ENCODE results near the gene ZNF304. TPM values are rescaled to one million over a fixed set of nuclear protein-coding genes. Genes with fewer than 3 reads are reported as not detected.

The ZNF304 gene
- total and polyA plus RNA-seq, 2 of the 4 experiments (the other 2 are of a cell fraction) = 3.9 to 16.1 TPM

DNA sequence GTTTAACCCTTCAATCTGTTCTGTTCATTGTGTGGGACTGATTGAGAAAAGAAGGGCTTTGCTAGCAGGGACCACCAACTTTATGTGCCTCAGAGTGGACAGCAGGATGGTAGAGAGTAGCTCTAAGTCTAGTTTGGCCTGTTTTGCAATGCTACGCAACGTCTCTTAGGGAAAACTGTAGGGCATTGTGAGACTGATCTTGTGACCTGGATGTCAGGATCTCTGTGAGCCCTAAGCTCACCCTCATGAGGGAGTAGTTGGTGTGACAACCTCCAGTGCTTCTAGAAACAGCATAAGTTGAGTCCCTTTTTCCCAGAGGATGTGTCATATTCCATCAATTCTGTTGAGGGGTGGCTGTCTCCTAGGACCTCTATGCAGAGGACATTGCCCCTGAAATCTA, 40.3 kb upstream of the ZNF304 start:
- H3K18ac ChIP-seq (ENCODE audit: low read depth, low read length) = no peak overlapping the region
- no peaks in the 10 kb centered on the region for H3K79me1 ChIP-seq (ENCODE audit: low read depth in 1 of 2, low read length in 2 of 2)
- H3K4me1 ChIP-seq (ENCODE audit: control insufficient read depth, insufficient read depth, low read length) = no peaks in the 10 kb centered on the region
- H2BK15ac ChIP-seq (ENCODE audit: low read depth, low read length) = no peak overlapping the region
- no peak overlapping the region for H4K8ac ChIP-seq (ENCODE audit: low read depth in 2 of 2, low read length in 2 of 2)
- H3K4me2 ChIP-seq (ENCODE audit: low read depth, low read length) = no peak overlapping the region
- H3K23ac ChIP-seq (ENCODE audit: low read depth, low read length) = no peak overlapping the region
- H2BK5ac ChIP-seq (ENCODE audit: low read depth, low read length, poor library complexity, severe bottlenecking) = no peak overlapping the region
- no peak overlapping the region for H2BK20ac ChIP-seq (ENCODE audit: low read depth, low read length)
- peaks cover 2% of the 10 kb centered on the region for H3K9me3 ChIP-seq (ENCODE audit: control insufficient read depth, insufficient read depth, low read length)
- H4K91ac ChIP-seq (ENCODE audit: insufficient read depth, low read depth, low read length) = no peak overlapping the region
- no TSS peak for BruUV-seq (replicated peaks)
- DNase-seq = no peak
- H4K5ac ChIP-seq (ENCODE audit: low read depth, low read length) = no peak overlapping the region
- ChIA-PET CTCF (no interaction called here), POLR2A (ENCODE audit: unreplicated experiment) (no interaction called here)
- H3K56ac ChIP-seq (ENCODE audit: extremely low read depth, insufficient read depth, low read length) = no peak overlapping the region
- peaks cover 2% of the 10 kb centered on the region for H3K27me3 ChIP-seq (ENCODE audit: control insufficient read depth, insufficient read depth, low read length)
- in situ Hi-C loops (cut with MboI; ENCODE audit: low sequenced_read_pairs) (no loop called here), dilution Hi-C loops (cut with HindIII; ENCODE audit: low sequenced_read_pairs, unreplicated experiment) (no loop called here), intact Hi-C loops (cut with micrococcal nuclease) (no loop called here)
- H2AFZ ChIP-seq (replicated peaks; ENCODE audit: low read length, poor library complexity) = no peak overlapping the region
- H3K9ac ChIP-seq (ENCODE audit: low read depth, low read length) = no peak overlapping the region
- H3K4ac ChIP-seq (ENCODE audit: low read depth, low read length) = no peak overlapping the region
- TF ChIP-seq CHD1 (IDR thresholded peaks at IDR 0.05; ENCODE audit: low read depth, low read length) = no peak
- no peak for TF ChIP-seq POLR2A (IDR thresholded peaks at IDR 0.05; ENCODE audit: low read depth, low read length)
- TF ChIP-seq NFE2L2 (IDR thresholded peaks at IDR 0.05; ENCODE audit: low read depth, low read length) = no peak
- no peak overlapping the region for H3K14ac ChIP-seq (replicated peaks; ENCODE audit: low read depth, low read length)
- no peak for ATAC-seq (ENCODE audit: low read depth)
- no peak overlapping the region for H3K27ac ChIP-seq (ENCODE audit: insufficient read depth, low read length)
- H4K20me1 ChIP-seq (ENCODE audit: insufficient read depth, low read length) = no peaks in the 10 kb centered on the region
- no CpG with 5 or more reads among the region's 2 CpGs for WGBS, 2 experiments (ENCODE audit: extremely low coverage in 2 of 2, insufficient read length in 1 of 2)
- H2AK5ac ChIP-seq (ENCODE audit: low read depth, low read length) = no peak overlapping the region
- H2BK120ac ChIP-seq (ENCODE audit: low read depth, low read length) = no peak overlapping the region
- no peaks in the 10 kb centered on the region for H3K36me3 ChIP-seq (ENCODE audit: control insufficient read depth, insufficient read depth, low read length)
- no peaks in the 10 kb centered on the region for H3K9me1 ChIP-seq (ENCODE audit: insufficient read depth, low read length)
- H3K4me3 ChIP-seq (ENCODE audit: insufficient read depth, low read depth, low read length) = no peak overlapping the region
- H2AK9ac ChIP-seq (replicated peaks; ENCODE audit: low read depth, low read length, poor library complexity) = no peak overlapping the region

Data from IMR-90 (cell line).